Esophagus muscularis mucosa (tissue), 4 donors: Measurements from ENCODE around the gene CNTNAP1. TPM values are rescaled to one million over a fixed set of nuclear protein-coding genes. Genes with fewer than 3 reads are reported as not detected.

ENCODE experiments used
- DNase-seq: peaks from one replicate; pipeline ENCODE4 v3.0.0-alpha.2; 2017; ENCODE audit errors: extremely low spot score
- H3K27ac ChIP-seq, 4 donors: fragments of 200-600 bp; sonication (generic); replicated peaks in 1 of 4; 1 replicate in 3 of 4; 2 replicates in 1 of 4; pipeline ENCODE4 v1.5.1; 2016 to 2019; ENCODE audit warnings: mild to moderate bottlenecking in 1 of 4
- H3K27me3 ChIP-seq, 4 donors: fragments of 200-600 bp; sonication (generic); one replicate each; pipeline versions ENCODE4 v1.5.1 to v1.6.0; 2016 to 2019
- H3K36me3 ChIP-seq, 4 donors: fragments of 200-600 bp; sonication (generic); one replicate each; pipeline ENCODE4 v1.5.1; 2016 to 2019
- H3K4me1 ChIP-seq, 4 donors: fragments of 200-600 bp; sonication (generic); one replicate each; pipeline ENCODE4 v1.5.1; 2016 to 2019
- H3K4me3 ChIP-seq, 4 donors: fragments of 200-600 bp; sonication (generic); 1 replicate in 2 of 4; 2 replicates in 2 of 4; pipeline ENCODE4 v1.5.1; 2016 to 2019; ENCODE audit warnings: mild to moderate bottlenecking in 4 of 4, moderate library complexity in 1 of 4
- H3K9me3 ChIP-seq, 4 donors: fragments of 200-600 bp; sonication (generic); 1 replicate in 3 of 4; 2 replicates in 1 of 4; pipeline ENCODE4 v1.5.1; 2016 to 2019
- CTCF ChIP-seq, 3 experiments: fragments of 200-600 bp in 2 of 3; fragments of 450-650 bp in 1 of 3; sonication (generic) in 2 of 3; IDR thresholded peaks; one replicate each; pipeline ENCODE4 v1.5.1; 2017 to 2019; ENCODE audit warnings: antibody characterized with exemption in 3 of 3, mild to moderate bottlenecking in 2 of 3, moderate library complexity in 1 of 3
- EP300 ChIP-seq: sonication (generic); formaldehyde crosslinking; IDR thresholded peaks from one replicate; pipeline ENCODE4 v1.6.1; 2017; ENCODE audit warnings: antibody characterized with exemption
- POLR2A ChIP-seq: fragments of 450-650 bp; IDR thresholded peaks from one replicate; pipeline ENCODE4 v1.6.1; 2017; ENCODE audit warnings: antibody characterized with exemption, moderate library complexity, mild to moderate bottlenecking, low read depth
- POLR2AphosphoS5 ChIP-seq, 2 donors: sonication (generic); formaldehyde crosslinking; IDR thresholded peaks; one replicate each; pipeline ENCODE4 v1.6.1; 2017; ENCODE audit warnings: antibody characterized with exemption in 2 of 2
- WGBS: methylation state at CpG from one replicate; pipeline ENCODE4 v1.1.5; 2018; 5-methylcytosine and 5-hydroxymethylcytosine counted together
- intact Hi-C: fragments of 100-400 bp; cut with DNase I; formaldehyde crosslinking; loops from one replicate; pipeline ENCODE4 v1.15.1; 2023
- total RNA-seq, 4 donors: library from RNA; depleted of rRNA; stranded (reverse); fragments of >200 nt; gene quantifications; one replicate each; pipeline versions ENCODE4 v1.1.0 to v1.2.1, GENCODE V29; 2016

CNTNAP1 gene
- total RNA-seq, result 10 to 100 TPM in 1 of 4 donors, 1 to 10 TPM in 3; 4.7 to 13.2 (median 6.2) TPM

- H3K27ac ChIP-seq, result peak within 1 kb of the TSS; percentile 66 to 99 (median 98)
- H3K36me3 ChIP-seq, result peaks cover 1 to 27% (median 13%) of the 10 kb centered on the region in 4 donors
- no peak for DNase-seq
- peaks cover 65 to 78% (median 76%) of the 10 kb centered on the region in 4 donors for H3K4me1 ChIP-seq
- 10% methylated on average over 22 of the region's 22 CpGs for WGBS
- H3K27me3 ChIP-seq, result no peaks in the 10 kb centered on the region
- TF ChIP-seq EP300 (peak; percentile 76), POLR2AphosphoS5 (IDR thresholded peaks at IDR 0.05) (peak; percentile 40 to 53), POLR2A (no peak)
- peak within 1 kb of the TSS; percentile 53 to 66 (median 55) for H3K4me3 ChIP-seq
- intact Hi-C loops, result no loop called here
- no peaks in the 10 kb centered on the region for H3K9me3 ChIP-seq
Observed at GRCh38 chr17:42681976-42682721, at the start of gene CNTNAP1. Gene CNTNAP1 (plus strand): TSS chr17:42682531. CDS start chr17:42682830, 299 bp downstream.

- TF ChIP-seq POLR2AphosphoS5 (IDR thresholded peaks at IDR 0.05), result no peak
- no peak for TF ChIP-seq POLR2A
- TF ChIP-seq CTCF (IDR thresholded peaks at IDR 0.05), result no peak
- whole genome bisulfite sequencing, result 77% methylated on average over 9 of the region's 9 CpGs
- H3K27ac ChIP-seq, result no peak overlapping the region
- H3K27me3 ChIP-seq, result no peaks in the 10 kb centered on the region
- no peaks in the 10 kb centered on the region for H3K9me3 ChIP-seq
- intact Hi-C loops, result no loop called here
- H3K4me1 ChIP-seq, result no peaks in the 10 kb centered on the region
- no peak for DNase-seq
- H3K4me3 ChIP-seq, result no peak overlapping the region
- no peaks in the 10 kb centered on the region for H3K36me3 ChIP-seq
Observed at GRCh38 chr17:42632949-42633444, 49.3 kb upstream of the CNTNAP1 start.

GRCh38 chr17:42639525-42640113, 42.7 kb upstream of the CNTNAP1 start:
- Histone ChIP-seq H3K27me3 (no peaks in the 10 kb centered on the region), H3K27ac (no peak overlapping the region), H3K4me3 (no peak overlapping the region), H3K36me3 (no peaks in the 10 kb centered on the region), H3K4me1 (no peaks in the 10 kb centered on the region), H3K9me3 (no peaks in the 10 kb centered on the region)
- intact Hi-C loops, result no loop called here
- no peak for DNase-seq
- TF ChIP-seq EP300, result no peak
- no peak for TF ChIP-seq POLR2A
- TF ChIP-seq CTCF (IDR thresholded peaks at IDR 0.05), result no peak
- TF ChIP-seq POLR2AphosphoS5 (IDR thresholded peaks at IDR 0.05), result no peak
- 80% methylated on average over 6 of the region's 7 CpGs for WGBS

- TF ChIP-seq POLR2A (no peak), POLR2AphosphoS5 (IDR thresholded peaks at IDR 0.05) (no peak), EP300 (no peak), CTCF (IDR thresholded peaks at IDR 0.05) (no peak)
- Histone ChIP-seq H3K36me3 (no peaks in the 10 kb centered on the region), H3K4me1 (no peaks in the 10 kb centered on the region), H3K9me3 (no peaks in the 10 kb centered on the region), H3K27ac (no peak overlapping the region), H3K4me3 (no peak overlapping the region), H3K27me3 (no peaks in the 10 kb centered on the region)
- no peak for DNase-seq
- intact Hi-C loops, result no loop called here
- WGBS, result 92% methylated on average over 4 of the region's 4 CpGs
Observed at GRCh38 chr17:42640121-42640520, 42.2 kb upstream of the CNTNAP1 start.

GRCh38 chr17:42642336-42642735, 40.0 kb upstream of the CNTNAP1 start:
- no peak for DNase-seq
- H3K36me3 ChIP-seq, result no peaks in the 10 kb centered on the region
- intact Hi-C loops, result no loop called here
- no peak for TF ChIP-seq POLR2A
- TF ChIP-seq EP300, result no peak
- TF ChIP-seq POLR2AphosphoS5 (IDR thresholded peaks at IDR 0.05), result no peak
- no peak for TF ChIP-seq CTCF (IDR thresholded peaks at IDR 0.05)
- H3K27ac ChIP-seq, result no peak overlapping the region
- no peaks in the 10 kb centered on the region for H3K27me3 ChIP-seq
- H3K4me3 ChIP-seq, result no peak overlapping the region
- H3K4me1 ChIP-seq, result no peaks in the 10 kb centered on the region
- 42% methylated on average over 2 of the region's 2 CpGs for WGBS
- no peaks in the 10 kb centered on the region for H3K9me3 ChIP-seq
